C4-2B (cell line): Measurements from ENCODE around the gene BNIPL.
A peak's percentile ranks its signal among the peaks of the same experiment; 100 is the strongest.

Experiments
- H3K27ac ChIP-seq: fragments of 450-650 bp; 2 replicates; pipeline ENCODE4 v1.5.1; 2017
- ZFX ChIP-seq: fragments of 450-650 bp; IDR thresholded peaks from 2 replicates; pipeline ENCODE4 v1.6.1; 2017
- TF ChIP-seq, protein P1 (sequence below): fragments of 450-650 bp; conservative IDR thresholded peaks from 2 replicates; pipeline ENCODE4 v1.5.1; 2017; ENCODE audit warnings: mild to moderate bottlenecking

BNIPL gene

DNA sequence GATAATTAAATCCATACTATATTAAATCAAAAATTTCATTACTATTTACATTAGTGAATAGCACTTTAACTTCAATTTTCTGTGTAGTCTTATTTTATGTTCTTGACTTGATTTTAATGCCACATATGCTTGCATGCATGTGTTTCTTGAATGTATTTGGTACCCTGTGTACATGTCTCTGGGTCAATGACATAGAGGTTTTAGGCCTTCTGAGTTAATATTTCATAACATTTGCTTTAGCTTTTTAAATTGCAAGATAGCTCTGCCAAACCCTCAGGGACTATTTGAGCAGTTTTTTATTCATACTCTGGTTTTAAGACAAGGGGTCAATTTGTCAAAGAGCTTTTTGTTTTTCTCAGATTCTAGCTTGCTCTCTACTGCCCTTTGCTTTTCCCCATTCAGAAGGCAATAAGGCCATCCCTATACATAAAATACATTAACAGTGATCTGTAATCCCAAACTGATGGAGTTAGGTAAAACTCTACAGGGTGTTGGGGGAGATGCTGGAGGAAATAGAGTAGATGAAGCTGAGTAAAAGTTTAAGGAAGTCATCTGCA lies 28.8 kb downstream of the BNIPL start:
- H3K27ac ChIP-seq: no peak overlapping the region
- TF ChIP-seq ZFX: no peak
- TF ChIP-seq, protein P1, sequence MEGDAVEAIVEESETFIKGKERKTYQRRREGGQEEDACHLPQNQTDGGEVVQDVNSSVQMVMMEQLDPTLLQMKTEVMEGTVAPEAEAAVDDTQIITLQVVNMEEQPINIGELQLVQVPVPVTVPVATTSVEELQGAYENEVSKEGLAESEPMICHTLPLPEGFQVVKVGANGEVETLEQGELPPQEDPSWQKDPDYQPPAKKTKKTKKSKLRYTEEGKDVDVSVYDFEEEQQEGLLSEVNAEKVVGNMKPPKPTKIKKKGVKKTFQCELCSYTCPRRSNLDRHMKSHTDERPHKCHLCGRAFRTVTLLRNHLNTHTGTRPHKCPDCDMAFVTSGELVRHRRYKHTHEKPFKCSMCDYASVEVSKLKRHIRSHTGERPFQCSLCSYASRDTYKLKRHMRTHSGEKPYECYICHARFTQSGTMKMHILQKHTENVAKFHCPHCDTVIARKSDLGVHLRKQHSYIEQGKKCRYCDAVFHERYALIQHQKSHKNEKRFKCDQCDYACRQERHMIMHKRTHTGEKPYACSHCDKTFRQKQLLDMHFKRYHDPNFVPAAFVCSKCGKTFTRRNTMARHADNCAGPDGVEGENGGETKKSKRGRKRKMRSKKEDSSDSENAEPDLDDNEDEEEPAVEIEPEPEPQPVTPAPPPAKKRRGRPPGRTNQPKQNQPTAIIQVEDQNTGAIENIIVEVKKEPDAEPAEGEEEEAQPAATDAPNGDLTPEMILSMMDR: no peak

DNA sequence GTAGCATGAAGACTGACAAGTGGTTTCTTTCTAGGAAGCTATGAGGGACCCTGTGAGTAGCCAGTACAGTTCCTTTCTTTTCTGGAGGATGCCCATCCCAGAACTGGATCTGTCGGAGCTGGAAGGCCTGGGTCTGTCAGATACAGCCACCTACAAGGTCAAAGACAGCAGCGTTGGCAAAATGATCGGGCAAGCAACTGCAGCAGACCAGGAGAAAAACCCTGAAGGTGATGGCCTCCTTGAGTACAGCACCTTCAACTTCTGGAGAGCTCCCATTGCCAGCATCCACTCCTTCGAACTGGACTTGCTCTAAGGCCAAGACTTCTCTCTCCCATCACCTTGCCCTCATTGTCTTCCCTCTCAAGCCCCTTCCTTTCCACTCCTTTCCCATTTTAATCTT lies 30.8 kb downstream of the BNIPL start:
- TF ChIP-seq, protein P1: no peak
- no peak for TF ChIP-seq ZFX
- no peak overlapping the region for H3K27ac ChIP-seq

DNA sequence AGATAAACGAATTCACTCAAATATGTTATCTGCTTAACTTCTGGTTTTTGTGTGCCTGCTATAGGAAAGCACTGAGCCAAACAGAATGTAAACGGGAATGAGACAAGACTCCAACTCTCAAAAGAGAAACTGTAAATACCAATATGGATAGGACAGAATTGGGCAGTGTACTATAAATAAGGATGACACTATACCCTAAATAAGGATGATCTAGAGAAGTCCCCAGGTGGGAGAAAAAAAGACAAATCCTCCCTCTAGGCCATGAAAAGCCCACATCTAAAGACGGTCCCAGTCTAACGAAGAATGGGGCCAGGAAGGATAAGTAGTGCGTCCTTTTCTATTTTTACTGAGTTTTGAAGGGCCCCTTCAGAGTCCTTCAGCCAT lies 32.7 kb downstream of the BNIPL start:
- TF ChIP-seq, protein P1: no peak
- peak overlapping the region; percentile 93; the same call in 1 of the 2 replicates for H3K27ac ChIP-seq

DNA sequence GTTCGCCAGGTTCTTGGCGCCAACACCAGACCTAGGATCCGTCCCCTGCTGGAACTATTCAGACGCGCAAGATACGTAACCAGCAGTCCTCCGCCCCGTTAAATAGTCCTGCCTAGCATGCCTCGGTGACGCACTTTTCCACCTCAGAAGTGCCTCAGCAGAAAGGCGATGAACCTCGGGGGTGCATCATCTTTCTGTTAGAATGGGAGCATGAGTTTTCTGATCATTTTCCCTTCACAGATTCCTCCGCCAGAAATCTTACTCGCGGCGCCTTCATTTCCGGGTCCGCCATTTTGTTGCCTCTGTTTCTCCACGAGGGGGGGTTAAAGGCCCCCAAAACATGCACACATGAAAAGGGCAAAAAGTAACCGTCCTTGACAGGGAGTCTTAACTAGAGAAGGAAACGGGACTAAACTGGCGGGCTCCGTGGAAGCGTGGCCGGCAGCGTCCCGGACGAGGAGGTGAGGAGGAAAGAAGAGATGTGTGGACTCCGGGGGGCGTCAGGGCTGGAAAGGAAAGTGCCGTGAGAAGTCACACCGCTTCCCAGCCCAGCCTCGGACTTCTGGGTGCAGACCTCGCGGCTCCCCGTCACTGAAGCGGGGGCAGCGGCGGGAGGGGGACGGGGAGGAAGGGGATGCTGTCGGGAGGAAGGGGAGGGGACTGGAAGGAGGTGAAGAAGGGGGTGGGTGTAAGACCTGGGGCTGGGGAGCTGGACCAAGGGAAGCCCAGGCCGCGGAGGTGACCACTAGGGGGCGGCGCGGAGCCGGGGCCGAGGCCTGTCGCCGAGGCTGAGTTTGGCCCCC lies 34.3 kb downstream of the BNIPL start, which contains the start of gene GABPB2:
Gene GABPB2 (plus strand): TSS at position 288 of the 803 bp plus-strand sequence. CDS start 17,429 bp downstream, outside the sequence.
- H3K27ac ChIP-seq: peak within 1 kb of the TSS; percentile 93
- TF ChIP-seq ZFX: no peak
- TF ChIP-seq, protein P1: peak; percentile 99

DNA sequence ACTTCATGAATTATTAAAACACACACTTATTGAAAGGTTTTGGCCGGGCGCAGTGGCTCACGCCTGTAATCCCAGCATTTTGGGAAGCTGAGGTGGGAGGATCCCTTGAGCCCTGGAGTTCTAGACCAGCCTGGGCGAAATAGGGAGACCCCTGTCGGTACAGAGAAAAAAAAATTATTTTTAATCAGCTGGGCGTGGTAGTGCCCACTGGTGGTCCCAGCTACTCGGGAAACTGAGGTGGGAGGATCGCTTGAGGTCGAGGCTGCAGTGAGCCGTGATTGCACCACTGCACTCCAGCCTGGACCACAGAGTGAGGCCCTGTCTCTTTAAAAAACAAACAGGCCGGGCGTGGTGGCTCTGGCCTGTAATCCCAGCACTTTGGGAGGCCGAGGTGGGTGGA lies 35.8 kb downstream of the BNIPL start:
- no peak overlapping the region for H3K27ac ChIP-seq
- TF ChIP-seq ZFX: no peak
- TF ChIP-seq, protein P1: no peak

DNA sequence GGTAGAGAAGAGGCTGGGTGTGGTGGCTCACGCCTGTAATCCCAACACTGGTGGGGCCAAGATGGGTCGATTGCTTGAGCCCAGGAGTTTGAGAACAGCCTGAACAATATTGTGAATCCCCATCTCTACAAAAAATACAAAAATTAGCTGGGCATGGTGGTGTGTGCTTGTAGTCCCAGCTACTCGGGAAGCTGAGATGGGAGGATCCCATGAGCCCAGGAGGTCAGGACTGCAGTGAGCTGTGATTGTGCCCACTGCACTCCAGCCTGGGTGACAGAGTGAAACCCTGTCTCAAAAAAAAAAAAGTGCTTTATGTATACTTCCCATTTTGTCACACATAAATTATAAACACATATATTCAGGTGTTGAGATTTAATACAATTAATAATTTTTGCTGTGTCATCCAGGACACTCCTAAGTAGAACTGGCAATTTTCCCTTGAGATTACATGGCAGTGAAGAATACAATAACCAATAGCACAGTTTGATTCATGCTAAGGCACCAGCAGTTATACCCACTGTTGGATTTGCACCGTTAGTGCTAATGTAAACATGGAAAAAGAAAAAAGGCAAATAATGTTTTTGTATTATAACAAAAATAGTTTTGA lies 49.7 kb downstream of the BNIPL start:
- TF ChIP-seq, protein P1: no peak
- TF ChIP-seq ZFX: no peak
- no peak overlapping the region for H3K27ac ChIP-seq
